ENCODE data around the gene CD300LG. TPM values are rescaled to one million over a fixed set of nuclear protein-coding genes. Genes with fewer than 3 reads are reported as not detected.

Gene CD300LG
- total and polyA plus RNA-seq, 8 donors = 0.09 to 4.3 (median 0.43) TPM

- no peak for ATAC-seq
- H3K9me3 ChIP-seq = no peaks in the 10 kb centered on the region
- H3K36me3 ChIP-seq = peaks cover 0 to 8% (median 0%) of the 10 kb centered on the region in 3 donors
- no peak overlapping the region for H3K4me3 ChIP-seq
- WGBS, 2 donors = 80 to 92% methylated on average over 5 of the region's 5 CpGs
- H3K27me3 ChIP-seq = no peaks in the 10 kb centered on the region
- H3K4me1 ChIP-seq = no peaks in the 10 kb centered on the region
- no peak overlapping the region for H3K27ac ChIP-seq
- no peak for TF ChIP-seq CTCF (IDR thresholded peaks at IDR 0.05)
- DNase-seq = no peak
- intact Hi-C loops (cut with DNase I) = no loop called here
- FAIRE-seq = no peak
These were observed 24.3 kb upstream of the CD300LG start for GRCh38 chr17:43822570-43823190.

GRCh38 chr17:43823350-43824084 lies 23.5 kb upstream of the CD300LG start:
- no peak for TF ChIP-seq CTCF (IDR thresholded peaks at IDR 0.05)
- FAIRE-seq (no peak), DNase-seq (no peak), ATAC-seq (peak in 3 of 4 donors; percentile 22 to 75 (median 65))
- no peaks in the 10 kb centered on the region for H3K9me3 ChIP-seq
- peaks cover 0 to 6% (median 0%) of the 10 kb centered on the region in 3 donors for H3K36me3 ChIP-seq
- no peak overlapping the region for H3K27ac ChIP-seq
- no peaks in the 10 kb centered on the region for H3K27me3 ChIP-seq
- WGBS, 2 donors = 75 to 79% methylated on average over 10 of the region's 10 CpGs
- intact Hi-C loops (cut with DNase I) = no loop called here
- no peak overlapping the region for H3K4me3 ChIP-seq
- no peaks in the 10 kb centered on the region for H3K4me1 ChIP-seq

GRCh38 chr17:43825567-43825966 lies 21.4 kb upstream of the CD300LG start:
- Histone ChIP-seq H3K27ac (no peak overlapping the region), H3K36me3 (no peaks in the 10 kb centered on the region), H3K9me3 (no peaks in the 10 kb centered on the region), H3K27me3 (no peaks in the 10 kb centered on the region), H3K4me3 (no peak overlapping the region), H3K4me1 (no peaks in the 10 kb centered on the region)
- TF ChIP-seq CTCF (IDR thresholded peaks at IDR 0.05) = no peak
- FAIRE-seq (no peak), ATAC-seq (no peak), DNase-seq (no peak)
- intact Hi-C loops (cut with DNase I) = no loop called here
- 89 to 92% methylated on average over 12 of the region's 12 CpGs for WGBS, 2 donors

- no peaks in the 10 kb centered on the region for H3K27me3 ChIP-seq
- ATAC-seq (no peak), DNase-seq (no peak), FAIRE-seq (no peak)
- H3K27ac ChIP-seq = no peak overlapping the region
- no peaks in the 10 kb centered on the region for H3K4me1 ChIP-seq
- no peak for TF ChIP-seq CTCF (IDR thresholded peaks at IDR 0.05)
- WGBS, 2 donors = 88 to 94% methylated on average over 7 of the region's 7 CpGs
- H3K36me3 ChIP-seq = no peaks in the 10 kb centered on the region
- intact Hi-C loops (cut with DNase I) = no loop called here
- H3K4me3 ChIP-seq = no peak overlapping the region
- no peaks in the 10 kb centered on the region for H3K9me3 ChIP-seq
These were observed 20.8 kb upstream of the CD300LG start for GRCh38 chr17:43826206-43826605.

- Histone ChIP-seq H3K4me3 (no peak overlapping the region), H3K27ac (no peak overlapping the region), H3K27me3 (no peaks in the 10 kb centered on the region), H3K4me1 (peaks cover 0 to 4% (median 0%) of the 10 kb centered on the region in 3 donors), H3K9me3 (no peaks in the 10 kb centered on the region), H3K36me3 (no peaks in the 10 kb centered on the region)
- intact Hi-C loops (cut with DNase I) = no loop called here
- no peak for TF ChIP-seq CTCF (IDR thresholded peaks at IDR 0.05)
- WGBS, 2 donors = 92 to 94% methylated on average over 9 of the region's 9 CpGs
- FAIRE-seq (no peak), ATAC-seq (no peak), DNase-seq (no peak)
These were observed 19.4 kb upstream of the CD300LG start for GRCh38 chr17:43827596-43827995.

Data from pancreas (tissue), 10 donors.